Measurements from ENCODE around the gene DEGS2.

Gene DEGS2

DNA sequence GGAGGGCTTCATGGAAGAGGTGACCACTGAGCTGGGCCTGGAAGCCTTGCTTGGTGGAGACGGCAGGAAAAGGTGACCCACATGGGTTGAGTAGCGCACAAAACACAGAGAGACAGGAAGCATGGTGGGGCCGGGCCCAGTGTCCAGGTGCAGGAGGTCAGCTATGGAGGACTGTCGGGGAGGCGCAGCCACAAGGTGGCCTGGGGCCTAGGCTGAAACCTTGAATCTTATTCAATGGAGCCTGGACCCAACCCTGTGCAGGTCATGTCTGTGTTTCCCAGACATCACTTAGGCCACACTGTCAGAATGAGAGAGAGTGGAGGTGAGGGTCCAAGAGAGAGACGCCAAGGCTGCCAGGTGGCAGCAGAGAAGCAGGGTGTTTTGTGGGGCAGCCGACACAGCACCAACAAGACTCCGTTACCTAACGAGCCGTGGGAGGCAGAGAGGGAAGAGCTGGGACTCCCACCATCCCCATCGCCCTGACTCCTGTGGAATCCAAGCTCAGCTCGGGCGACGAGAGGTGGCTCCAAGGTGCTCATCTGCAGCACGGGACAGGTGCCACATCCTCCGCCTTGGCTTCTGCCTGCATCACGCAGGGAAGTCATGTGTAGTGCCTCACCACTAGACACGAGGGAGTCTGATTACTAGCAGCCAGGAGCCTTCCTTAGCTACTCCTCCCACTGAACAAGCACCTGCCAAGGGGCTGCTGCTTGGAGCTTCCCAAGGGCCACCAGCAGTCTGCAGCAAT is 38.7 kb downstream of the DEGS2 start:
- H3K9me3 ChIP-seq (ENCODE audit: insufficient read depth, low read depth, low read length): no peaks in the 10 kb centered on the region

DNA sequence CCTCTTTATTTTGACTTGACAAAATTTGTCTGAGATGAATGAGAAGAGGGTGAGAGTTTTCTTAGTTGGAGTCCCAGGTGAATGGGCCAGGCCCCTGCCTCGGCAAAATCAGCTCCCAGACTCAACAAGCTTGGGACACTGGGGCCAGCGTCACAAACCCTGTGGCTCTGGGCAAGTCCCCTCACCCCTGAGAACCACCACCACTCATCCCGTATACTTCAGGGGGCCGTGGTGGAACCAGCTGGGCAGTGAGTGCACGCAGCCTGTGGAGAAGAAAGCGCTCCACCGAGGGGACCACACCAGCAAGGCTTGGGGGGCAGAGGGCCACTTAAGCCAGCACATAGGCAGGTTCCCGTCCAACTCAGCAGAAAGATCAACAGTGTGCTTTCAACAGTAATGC is 40.2 kb downstream of the DEGS2 start:
- H4K20me1 ChIP-seq (ENCODE audit: insufficient read depth, low read length, poor library complexity, severe bottlenecking): no peaks in the 10 kb centered on the region
- H3K4me2 ChIP-seq (ENCODE audit: low read depth, low read length, poor library complexity, severe bottlenecking): no peak overlapping the region
- no peaks in the 10 kb centered on the region for H3K9me2 ChIP-seq (replicated peaks; ENCODE audit: low read depth, low read length)
- H3K79me2 ChIP-seq (ENCODE audit: insufficient read depth, low read length): peaks cover 17% of the 10 kb centered on the region; the same call in 1 of the 2 replicates
- no peaks in the 10 kb centered on the region for H3K27me3 ChIP-seq (ENCODE audit: insufficient read depth, low read length, poor library complexity, severe bottlenecking)
- H3F3A ChIP-seq (ENCODE audit: low read depth): no peaks in the 10 kb centered on the region
- no peak overlapping the region for H3K4me3 ChIP-seq (ENCODE audit: low read length, poor library complexity, severe bottlenecking)
- no peak for TF ChIP-seq EZH2phosphoT487 (IDR thresholded peaks at IDR 0.05; ENCODE audit: borderline replicate concordance)
- TF ChIP-seq, protein P1, sequence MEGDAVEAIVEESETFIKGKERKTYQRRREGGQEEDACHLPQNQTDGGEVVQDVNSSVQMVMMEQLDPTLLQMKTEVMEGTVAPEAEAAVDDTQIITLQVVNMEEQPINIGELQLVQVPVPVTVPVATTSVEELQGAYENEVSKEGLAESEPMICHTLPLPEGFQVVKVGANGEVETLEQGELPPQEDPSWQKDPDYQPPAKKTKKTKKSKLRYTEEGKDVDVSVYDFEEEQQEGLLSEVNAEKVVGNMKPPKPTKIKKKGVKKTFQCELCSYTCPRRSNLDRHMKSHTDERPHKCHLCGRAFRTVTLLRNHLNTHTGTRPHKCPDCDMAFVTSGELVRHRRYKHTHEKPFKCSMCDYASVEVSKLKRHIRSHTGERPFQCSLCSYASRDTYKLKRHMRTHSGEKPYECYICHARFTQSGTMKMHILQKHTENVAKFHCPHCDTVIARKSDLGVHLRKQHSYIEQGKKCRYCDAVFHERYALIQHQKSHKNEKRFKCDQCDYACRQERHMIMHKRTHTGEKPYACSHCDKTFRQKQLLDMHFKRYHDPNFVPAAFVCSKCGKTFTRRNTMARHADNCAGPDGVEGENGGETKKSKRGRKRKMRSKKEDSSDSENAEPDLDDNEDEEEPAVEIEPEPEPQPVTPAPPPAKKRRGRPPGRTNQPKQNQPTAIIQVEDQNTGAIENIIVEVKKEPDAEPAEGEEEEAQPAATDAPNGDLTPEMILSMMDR (conservative IDR thresholded peaks at IDR 0.05; ENCODE audit: low read length): no peak
- H3K9me3 ChIP-seq (ENCODE audit: insufficient read depth, low read depth, low read length): no peaks in the 10 kb centered on the region
- no peaks in the 10 kb centered on the region for H3K4me1 ChIP-seq (ENCODE audit: insufficient read depth, low read length, poor library complexity, severe bottlenecking)
- H3K36me3 ChIP-seq (ENCODE audit: insufficient read depth, low read length): peaks cover 96% of the 10 kb centered on the region; the same call in 1 of the 2 replicates
- no peak overlapping the region for H3K9ac ChIP-seq (ENCODE audit: low read depth, low read length, poor library complexity, severe bottlenecking)
- no peak overlapping the region for H2AFZ ChIP-seq (ENCODE audit: low read length)

More for the DNA sequence above, 38.7 kb downstream of the DEGS2 start:
- Histone ChIP-seq H3K79me2 (ENCODE audit: insufficient read depth, low read length) (peaks cover 4% of the 10 kb centered on the region; the same call in 1 of the 2 replicates), H3K4me3 (ENCODE audit: low read length, poor library complexity, severe bottlenecking) (no peak overlapping the region), H3K9ac (ENCODE audit: low read depth, low read length, poor library complexity, severe bottlenecking) (no peak overlapping the region), H3K4me2 (ENCODE audit: low read depth, low read length, poor library complexity, severe bottlenecking) (no peak overlapping the region), H3K36me3 (ENCODE audit: insufficient read depth, low read length) (peaks cover 98% of the 10 kb centered on the region; the same call in 1 of the 2 replicates), H3K27me3 (ENCODE audit: insufficient read depth, low read length, poor library complexity, severe bottlenecking) (no peaks in the 10 kb centered on the region), H3K9me2 (replicated peaks; ENCODE audit: low read depth, low read length) (no peaks in the 10 kb centered on the region), H3F3A (ENCODE audit: low read depth) (no peaks in the 10 kb centered on the region), H4K20me1 (ENCODE audit: insufficient read depth, low read length, poor library complexity, severe bottlenecking) (no peaks in the 10 kb centered on the region), H3K4me1 (ENCODE audit: insufficient read depth, low read length, poor library complexity, severe bottlenecking) (no peaks in the 10 kb centered on the region), H2AFZ (ENCODE audit: low read length) (no peak overlapping the region)
- TF ChIP-seq EZH2phosphoT487 (IDR thresholded peaks at IDR 0.05; ENCODE audit: borderline replicate concordance): no peak
- TF ChIP-seq, protein P1 (conservative IDR thresholded peaks at IDR 0.05; ENCODE audit: low read length): no peak

DNA sequence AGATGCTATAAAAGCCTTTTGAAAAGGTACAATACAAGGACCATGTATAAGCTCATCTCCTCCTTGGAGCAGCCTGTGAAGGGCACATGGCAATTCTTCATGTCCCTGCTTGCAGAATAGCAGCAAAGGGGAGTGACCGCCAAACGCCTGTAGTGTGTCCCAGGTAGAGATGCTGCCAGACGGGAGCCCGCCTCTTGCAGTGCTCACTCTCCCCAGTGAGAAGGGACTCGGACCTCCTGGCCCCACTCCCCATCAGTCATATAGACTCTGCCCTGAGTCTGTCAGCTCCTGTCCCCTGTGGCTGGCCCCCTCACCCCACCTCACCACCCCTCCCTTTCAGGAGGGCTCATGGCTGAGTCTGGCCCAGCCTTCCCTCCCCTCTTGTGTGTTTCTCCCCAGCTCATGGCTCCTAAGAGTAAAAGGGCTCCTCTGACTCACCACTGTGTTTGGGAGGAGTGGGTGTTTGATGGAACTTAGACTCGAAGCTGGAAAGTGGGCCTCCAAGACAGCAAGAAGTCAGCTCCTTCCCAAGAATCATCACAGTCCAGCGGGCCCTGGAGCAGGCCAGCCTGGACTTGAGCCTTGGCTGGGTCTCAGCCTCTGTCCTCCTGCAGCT is 40.9 kb downstream of the DEGS2 start:
- no peak for TF ChIP-seq EZH2phosphoT487 (IDR thresholded peaks at IDR 0.05; ENCODE audit: borderline replicate concordance)
- TF ChIP-seq, protein P1 (conservative IDR thresholded peaks at IDR 0.05; ENCODE audit: low read length): no peak
- Histone ChIP-seq H4K20me1 (ENCODE audit: insufficient read depth, low read length, poor library complexity, severe bottlenecking) (no peaks in the 10 kb centered on the region), H3K9me3 (ENCODE audit: insufficient read depth, low read depth, low read length) (no peaks in the 10 kb centered on the region)

More for the DNA sequence above, 40.9 kb downstream of the DEGS2 start:
- Histone ChIP-seq H2AFZ (ENCODE audit: low read length) (no peak overlapping the region), H3F3A (ENCODE audit: low read depth) (no peaks in the 10 kb centered on the region), H3K79me2 (ENCODE audit: insufficient read depth, low read length) (peaks cover 24% of the 10 kb centered on the region; the same call in 1 of the 2 replicates), H3K9me2 (replicated peaks; ENCODE audit: low read depth, low read length) (no peaks in the 10 kb centered on the region), H3K4me3 (ENCODE audit: low read length, poor library complexity, severe bottlenecking) (no peak overlapping the region), H3K4me2 (ENCODE audit: low read depth, low read length, poor library complexity, severe bottlenecking) (no peak overlapping the region), H3K4me1 (ENCODE audit: insufficient read depth, low read length, poor library complexity, severe bottlenecking) (no peaks in the 10 kb centered on the region), H3K27me3 (ENCODE audit: insufficient read depth, low read length, poor library complexity, severe bottlenecking) (no peaks in the 10 kb centered on the region), H3K9ac (ENCODE audit: low read depth, low read length, poor library complexity, severe bottlenecking) (no peak overlapping the region), H3K36me3 (ENCODE audit: insufficient read depth, low read length) (peaks cover 96% of the 10 kb centered on the region; the same call in 1 of the 2 replicates)
